Mesenchymal stem cell (in vitro differentiated cells and primary cell): ENCODE measurements around the gene RPTOR.

ENCODE experiments used
- DNase-seq: peaks from one replicate; pipeline ENCODE4 v3.0.0-alpha.2; 2013
- H2AFZ ChIP-seq: one replicate; pipeline ENCODE4 v1.6.1; 2013; ENCODE audit warnings: low read depth, mild to moderate bottlenecking, control low read depth, inconsistent platforms, low read length, moderate library complexity
- H2AK5ac ChIP-seq: 2 replicates; pipeline ENCODE4 v1.6.1; 2013; ENCODE audit warnings: low read length, moderate library complexity, mild to moderate bottlenecking, inconsistent platforms; ENCODE audit not compliant: severe bottlenecking
- H2BK120ac ChIP-seq: one replicate; pipeline ENCODE4 v1.6.1; 2013; ENCODE audit warnings: low read depth, mild to moderate bottlenecking, inconsistent platforms, low read length, moderate library complexity
- H2BK12ac ChIP-seq, 2 experiments: one replicate each; pipeline ENCODE4 v1.6.1; 2013; ENCODE audit warnings: inconsistent platforms in 2 of 2, low read length in 2 of 2, mild to moderate bottlenecking in 2 of 2, moderate library complexity in 2 of 2, control low read depth in 1 of 2
- H2BK15ac ChIP-seq: one replicate; pipeline ENCODE4 v1.6.1; 2013; ENCODE audit warnings: mild to moderate bottlenecking, low read depth, inconsistent platforms; ENCODE audit not compliant: poor library complexity, severe bottlenecking
- H2BK5ac ChIP-seq: 2 replicates; pipeline ENCODE4 v1.6.1; 2013; ENCODE audit warnings: low read depth, mild to moderate bottlenecking, low read length, control low read depth, inconsistent platforms; ENCODE audit not compliant: poor library complexity, severe bottlenecking
- H3K14ac ChIP-seq, 2 experiments: one replicate each; pipeline ENCODE4 v1.6.1; 2013; ENCODE audit warnings: inconsistent platforms in 2 of 2, low read length in 2 of 2, control low read depth in 1 of 2, mild to moderate bottlenecking in 1 of 2, moderate library complexity in 1 of 2
- H3K18ac ChIP-seq, 2 experiments: one replicate each; pipeline ENCODE4 v1.6.1; 2013; ENCODE audit warnings: inconsistent platforms in 2 of 2, low read length in 2 of 2, control low read depth in 1 of 2, low read depth in 1 of 2, mild to moderate bottlenecking in 1 of 2
- H3K23ac ChIP-seq, 2 experiments: one replicate each; pipeline ENCODE4 v1.6.1; 2013; ENCODE audit warnings: inconsistent platforms in 2 of 2, low read length in 2 of 2, mild to moderate bottlenecking in 2 of 2, moderate library complexity in 2 of 2, control low read depth in 1 of 2
- H3K27ac ChIP-seq: 2 replicates; pipeline ENCODE4 v1.5.1; 2013; ENCODE audit warnings: mild to moderate bottlenecking, moderate library complexity, low read length, control low read depth, inconsistent platforms; ENCODE audit not compliant: poor library complexity, severe bottlenecking
- H3K27me3 ChIP-seq, 2 experiments: 2 replicates each; pipeline versions ENCODE4 v1.6.1 to v1.7.0; 2013; ENCODE audit warnings: low read length in 2 of 2, mild to moderate bottlenecking in 2 of 2, moderate library complexity in 2 of 2, control low read depth in 1 of 2, inconsistent platforms in 1 of 2; ENCODE audit not compliant: control insufficient read depth in 1 of 2, insufficient read depth in 1 of 2
- H3K36me3 ChIP-seq, 2 experiments: 2 replicates each; pipeline versions ENCODE4 v1.6.1 to v1.7.0; 2013; ENCODE audit warnings: low read length in 2 of 2, control low read depth in 1 of 2, inconsistent platforms in 1 of 2, low read depth in 1 of 2, mild to moderate bottlenecking in 1 of 2; ENCODE audit not compliant: insufficient read depth in 2 of 2, control insufficient read depth in 1 of 2
- H3K4ac ChIP-seq, 2 experiments: one replicate each; pipeline ENCODE4 v1.6.1; 2013; ENCODE audit warnings: inconsistent platforms in 2 of 2, low read length in 2 of 2, mild to moderate bottlenecking in 2 of 2, moderate library complexity in 2 of 2, control low read depth in 1 of 2, low read depth in 1 of 2
- H3K4me1 ChIP-seq: 2 replicates; pipeline ENCODE4 v1.6.1; 2013; ENCODE audit warnings: low read depth, low read length, control low read depth; ENCODE audit not compliant: control insufficient read depth, insufficient read depth
- H3K4me2 ChIP-seq: 2 replicates; pipeline ENCODE4 v1.6.1; 2013; ENCODE audit warnings: low read length, mild to moderate bottlenecking, inconsistent platforms; ENCODE audit not compliant: poor library complexity, severe bottlenecking
- H3K4me3 ChIP-seq, 2 experiments: 2 replicates each; pipeline versions ENCODE4 v1.5.1 to v1.7.0; 2013; ENCODE audit warnings: low read length in 2 of 2, mild to moderate bottlenecking in 2 of 2, control low read depth in 1 of 2, low read depth in 1 of 2; ENCODE audit not compliant: insufficient read depth in 1 of 2
- H3K79me1 ChIP-seq: replicated peaks from 2 replicates; pipeline ENCODE4 v1.6.1; 2013; ENCODE audit warnings: mild to moderate bottlenecking, control low read depth, low read length, inconsistent platforms; ENCODE audit not compliant: poor library complexity, severe bottlenecking
- H3K9ac ChIP-seq: 2 replicates; pipeline ENCODE4 v1.7.0; 2013; ENCODE audit warnings: mild to moderate bottlenecking, low read length, moderate library complexity
- H3K9me3 ChIP-seq: 2 replicates; pipeline ENCODE4 v1.7.0; 2013; ENCODE audit warnings: mild to moderate bottlenecking, low read length; ENCODE audit not compliant: control insufficient read depth
- H4K8ac ChIP-seq: one replicate; pipeline ENCODE4 v1.6.1; 2013; ENCODE audit warnings: inconsistent platforms, mild to moderate bottlenecking, low read length, moderate library complexity
- H4K91ac ChIP-seq: one replicate; pipeline ENCODE4 v1.6.1; 2013; ENCODE audit warnings: mild to moderate bottlenecking, low read length, inconsistent platforms
- WGBS: methylation state at CpG from one replicate; pipeline ENCODE4 v1.1.7; 2013; ENCODE audit warnings: mixed read lengths; 5-methylcytosine and 5-hydroxymethylcytosine counted together

The RPTOR gene

DNA sequence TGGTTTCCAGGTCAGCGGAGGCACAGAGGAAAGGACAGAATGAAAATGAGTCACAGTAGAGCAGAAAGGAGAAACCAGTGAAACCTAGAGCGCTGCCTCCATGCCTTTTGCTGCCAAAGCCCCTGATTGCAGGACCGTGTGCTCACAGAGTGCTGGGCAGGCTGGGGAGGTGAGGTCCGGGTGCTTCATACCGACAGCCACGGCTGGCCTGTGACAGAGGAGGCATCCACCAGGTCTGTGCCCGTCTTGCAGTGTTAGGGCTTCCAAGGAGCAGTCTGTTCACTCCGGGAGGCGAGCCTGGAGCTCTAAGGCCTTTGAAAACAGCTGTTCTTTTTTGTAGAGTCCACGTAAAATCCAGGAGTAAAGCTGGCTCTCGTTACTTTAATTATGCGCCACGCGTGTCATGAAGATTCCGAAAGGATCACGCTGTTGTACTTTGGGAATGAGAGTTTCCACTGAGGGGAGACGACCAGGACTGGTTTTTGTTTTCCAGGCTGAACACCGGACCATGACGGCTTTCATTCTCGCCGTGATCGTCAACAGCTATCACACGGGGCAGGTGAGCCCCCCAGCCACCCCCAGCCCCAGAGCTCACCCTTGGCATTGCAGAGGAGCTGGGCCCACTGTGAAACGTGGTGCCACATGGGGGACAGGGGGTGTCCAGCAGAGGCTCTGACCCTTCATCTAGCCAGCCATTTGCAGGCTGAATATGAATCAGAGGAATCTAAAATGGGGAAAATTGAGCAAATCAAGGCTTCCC lies 338.5 kb downstream of the RPTOR start:
- Histone ChIP-seq H4K8ac (no peak overlapping the region), H3K27me3 (no peaks in the 10 kb centered on the region), H2BK15ac (no peak overlapping the region), H2AK5ac (no peak overlapping the region), H3K36me3 (peaks cover 62 to 74% of the 10 kb centered on the region in 2 experiments), H3K14ac (no peak overlapping the region), H3K4me2 (no peak overlapping the region), H3K27ac (no peak overlapping the region), H3K4ac (no peak overlapping the region), H3K9me3 (no peaks in the 10 kb centered on the region), H2BK12ac (no peak overlapping the region), H2BK120ac (no peak overlapping the region), H3K9ac (no peak overlapping the region), H3K18ac (no peak overlapping the region), H3K4me3 (no peak overlapping the region), H4K91ac (no peak overlapping the region), H3K79me1 (peaks cover 7% of the 10 kb centered on the region), H3K4me1 (no peaks in the 10 kb centered on the region), H2AFZ (no peak overlapping the region), H2BK5ac (no peak overlapping the region), H3K23ac (no peak overlapping the region)
- 97% methylated on average over 24 of the region's 24 CpGs for WGBS
- no peak for DNase-seq

DNA sequence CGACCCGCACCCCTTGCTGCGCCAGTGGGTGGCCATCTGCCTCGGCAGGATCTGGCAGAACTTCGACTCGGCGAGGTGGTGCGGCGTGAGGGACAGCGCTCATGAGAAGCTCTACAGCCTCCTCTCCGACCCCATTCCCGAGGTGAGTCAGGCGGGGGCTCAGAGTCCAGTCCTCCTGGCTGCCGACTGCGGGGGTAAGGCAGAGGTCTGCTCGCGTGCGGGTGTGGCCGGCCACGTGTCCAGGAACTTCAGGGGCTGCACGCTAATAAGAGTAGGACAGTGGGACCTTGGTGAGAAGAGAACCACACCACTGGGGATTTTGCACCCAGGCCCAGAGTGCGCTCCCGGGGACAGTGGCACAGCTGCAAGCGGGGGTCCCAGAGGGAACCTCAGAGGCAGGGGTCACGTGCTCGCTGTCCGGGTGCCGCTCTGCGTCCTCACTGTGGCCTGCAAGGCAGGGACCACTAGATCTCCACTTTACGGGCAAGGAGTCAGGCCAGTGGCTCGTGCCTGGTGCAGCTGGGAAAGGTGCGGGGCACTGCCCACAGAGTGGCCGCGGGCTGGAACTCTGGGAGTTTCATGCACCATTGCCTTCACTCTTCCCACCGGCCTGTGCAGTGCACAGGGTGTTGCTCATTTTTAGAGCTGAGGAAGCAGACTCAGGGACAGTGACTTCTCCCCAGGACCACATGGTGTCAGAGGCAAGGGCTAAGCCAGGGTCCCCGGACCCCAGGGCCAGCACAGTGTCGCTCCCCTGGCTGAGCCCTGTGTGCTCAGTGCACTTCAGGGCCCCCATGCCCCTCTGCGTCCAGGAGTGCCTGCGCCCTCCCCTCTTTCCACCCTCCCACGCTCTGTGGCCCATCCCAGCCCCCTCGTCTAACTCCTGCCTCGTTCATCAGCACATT lies 339.4 kb downstream of the RPTOR start:
- Histone ChIP-seq H2BK5ac (no peak overlapping the region), H2BK120ac (no peak overlapping the region), H4K8ac (no peak overlapping the region), H3K4me3 (no peak overlapping the region), H3K23ac (no peak overlapping the region), H3K18ac (no peak overlapping the region), H2AFZ (no peak overlapping the region), H3K9me3 (no peaks in the 10 kb centered on the region), H2BK12ac (no peak overlapping the region), H2BK15ac (no peak overlapping the region), H3K9ac (no peak overlapping the region), H3K4ac (no peak overlapping the region), H3K4me2 (no peak overlapping the region), H3K4me1 (peaks cover under 1% of the 10 kb centered on the region), H3K36me3 (peaks cover 66 to 79% of the 10 kb centered on the region in 2 experiments), H3K27me3 (no peaks in the 10 kb centered on the region), H2AK5ac (no peak overlapping the region), H3K79me1 (peaks cover 7% of the 10 kb centered on the region), H3K27ac (no peak overlapping the region), H3K14ac (no peak overlapping the region), H4K91ac (no peak overlapping the region)
- WGBS, result 97% methylated on average over 42 of the region's 42 CpGs
- no peak for DNase-seq

DNA sequence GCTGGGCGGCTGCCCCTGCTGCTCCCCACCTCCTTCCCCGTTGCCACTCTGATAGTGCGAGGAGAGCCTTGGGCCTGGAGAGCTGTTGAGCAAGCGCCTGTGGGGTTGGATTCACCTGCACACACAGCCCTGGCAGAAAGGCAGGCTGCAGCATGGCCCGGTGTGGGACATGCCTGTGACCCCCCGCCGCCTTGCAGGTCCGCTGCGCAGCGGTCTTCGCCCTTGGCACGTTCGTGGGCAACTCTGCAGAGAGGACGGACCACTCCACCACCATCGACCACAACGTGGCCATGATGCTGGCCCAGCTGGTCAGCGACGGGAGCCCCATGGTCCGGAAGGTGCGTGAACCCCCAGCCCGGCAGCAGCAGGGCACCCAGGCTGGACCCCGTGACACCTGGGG lies 340.2 kb downstream of the RPTOR start:
- Histone ChIP-seq H4K8ac (no peak overlapping the region), H3K4me3 (peak overlapping the region in 1 of 2 experiments; percentile 15), H2AFZ (no peak overlapping the region), H3K9ac (no peak overlapping the region), H3K79me1 (peaks cover 7% of the 10 kb centered on the region), H2BK15ac (no peak overlapping the region), H2BK120ac (no peak overlapping the region), H3K4me1 (peaks cover 4% of the 10 kb centered on the region), H3K23ac (no peak overlapping the region), H3K27me3 (no peaks in the 10 kb centered on the region), H3K9me3 (no peaks in the 10 kb centered on the region), H3K18ac (no peak overlapping the region), H3K14ac (no peak overlapping the region), H3K4me2 (no peak overlapping the region), H4K91ac (no peak overlapping the region), H2AK5ac (no peak overlapping the region), H3K36me3 (peaks cover 71 to 78% of the 10 kb centered on the region in 2 experiments), H2BK5ac (no peak overlapping the region), H2BK12ac (no peak overlapping the region), H3K27ac (no peak overlapping the region), H3K4ac (no peak overlapping the region)
- no peak for DNase-seq
- 99% methylated on average over 22 of the region's 22 CpGs for whole genome bisulfite sequencing

DNA sequence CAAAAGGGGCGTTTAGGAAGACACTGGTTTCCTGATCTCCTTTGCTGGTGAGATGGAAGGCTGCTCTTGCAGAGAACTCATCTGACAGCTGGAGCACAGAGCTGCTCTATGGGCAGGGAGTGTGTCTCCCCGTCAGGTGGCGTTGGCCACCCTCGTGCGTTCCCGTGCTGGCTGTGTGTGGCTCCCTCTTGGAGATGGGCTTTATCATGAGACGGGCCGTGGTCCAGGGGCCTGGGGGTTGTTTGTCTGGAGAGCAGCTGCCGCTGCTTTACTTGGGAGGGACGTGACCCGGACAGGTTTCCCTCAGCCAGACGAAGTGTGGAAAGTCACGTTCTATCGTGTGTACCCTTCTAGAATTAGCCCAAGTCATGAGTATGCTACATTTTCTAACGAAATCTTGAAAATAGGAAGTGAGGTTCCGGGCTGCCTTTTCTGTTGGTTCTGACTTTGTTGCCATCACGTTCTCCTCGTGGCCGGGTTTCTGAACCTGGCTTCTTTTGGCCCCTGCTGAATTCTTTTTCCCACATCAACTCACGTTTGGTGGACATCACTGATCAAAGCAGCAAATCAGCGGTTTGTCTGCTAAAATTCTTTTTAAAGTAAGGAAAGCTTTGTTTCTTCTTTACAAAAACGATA lies 341.4 kb downstream of the RPTOR start:
- no peak overlapping the region for H3K4me2 ChIP-seq
- H3K36me3 ChIP-seq, result peaks cover 62 to 71% of the 10 kb centered on the region in 2 experiments
- no peak for DNase-seq
- H2BK15ac ChIP-seq, result no peak overlapping the region
- H3K27ac ChIP-seq, result no peak overlapping the region
- no peak overlapping the region for H2BK5ac ChIP-seq
- H4K91ac ChIP-seq, result no peak overlapping the region
- H3K14ac ChIP-seq, result no peak overlapping the region
- no peaks in the 10 kb centered on the region for H3K27me3 ChIP-seq
- H3K4me1 ChIP-seq, result peaks cover 14% of the 10 kb centered on the region
- no peak overlapping the region for H3K18ac ChIP-seq
- 96% methylated on average over 22 of the region's 22 CpGs for WGBS
- H3K23ac ChIP-seq, result peak overlapping the region in 1 of 2 experiments; percentile 2
- peaks cover 7% of the 10 kb centered on the region for H3K79me1 ChIP-seq
- no peak overlapping the region for H3K4ac ChIP-seq
- H3K4me3 ChIP-seq, result no peak overlapping the region
- no peak overlapping the region for H2AFZ ChIP-seq
- no peak overlapping the region for H4K8ac ChIP-seq
- H2AK5ac ChIP-seq, result no peak overlapping the region
- H2BK120ac ChIP-seq, result no peak overlapping the region
- H3K9ac ChIP-seq, result no peak overlapping the region
- no peak overlapping the region for H2BK12ac ChIP-seq
- H3K9me3 ChIP-seq, result no peaks in the 10 kb centered on the region
